Upper lobe of right lung (tissue), 1 donor: Measurements from ENCODE around the gene FBXL2. TPM values are rescaled to one million over a fixed set of nuclear protein-coding genes. Genes with fewer than 3 reads are reported as not detected.

ENCODE experiments used
- ATAC-seq: fragments of 200-7000 bp; cut with Tn5 transposase; one replicate; pipeline ENCODE4 v1.9.1; 2020; ENCODE audit warnings: mild to moderate bottlenecking, moderate library complexity
- DNase-seq: peaks from one replicate; pipeline ENCODE4 v3.0.0-alpha.2; 2020
- H3K27ac ChIP-seq: fragments of 200-600 bp; one replicate; pipeline ENCODE4 v1.8.0; 2022
- H3K27me3 ChIP-seq: fragments of 200-600 bp; one replicate; pipeline ENCODE4 v1.8.0; 2022; ENCODE audit warnings: mild to moderate bottlenecking
- H3K36me3 ChIP-seq: fragments of 200-600 bp; one replicate; pipeline ENCODE4 v1.8.0; 2022
- H3K4me1 ChIP-seq: fragments of 200-600 bp; one replicate; pipeline ENCODE4 v1.8.0; 2022
- H3K4me3 ChIP-seq: fragments of 200-600 bp; one replicate; pipeline ENCODE4 v1.8.0; 2022; ENCODE audit warnings: mild to moderate bottlenecking
- H3K9me3 ChIP-seq: fragments of 200-600 bp; one replicate; pipeline ENCODE4 v1.8.0; 2022
- CTCF ChIP-seq: fragments of 200-600 bp; IDR thresholded peaks from one replicate; pipeline ENCODE4 v1.8.0; 2022; ENCODE audit warnings: antibody characterized with exemption
- intact Hi-C: fragments of 100-400 bp; cut with DNase I; formaldehyde crosslinking; loops from one replicate; pipeline ENCODE4 v1.11.0; 2022
- total RNA-seq: library from RNA; stranded (reverse); fragmentation: NEBNext Ultra II Directional; extraction: Animal tissue kit (Norgen Biotek cat#: 25700); gene quantifications from one replicate; pipeline ENCODE4 v1.2.1, GENCODE V29; 2021
- donor health status: DM: no; HTN: yes; CAD: no; lungs with severe emphysema.

Gene FBXL2
- total RNA-seq, 1 donor from 2014 or later, result 7.6 TPM

DNA sequence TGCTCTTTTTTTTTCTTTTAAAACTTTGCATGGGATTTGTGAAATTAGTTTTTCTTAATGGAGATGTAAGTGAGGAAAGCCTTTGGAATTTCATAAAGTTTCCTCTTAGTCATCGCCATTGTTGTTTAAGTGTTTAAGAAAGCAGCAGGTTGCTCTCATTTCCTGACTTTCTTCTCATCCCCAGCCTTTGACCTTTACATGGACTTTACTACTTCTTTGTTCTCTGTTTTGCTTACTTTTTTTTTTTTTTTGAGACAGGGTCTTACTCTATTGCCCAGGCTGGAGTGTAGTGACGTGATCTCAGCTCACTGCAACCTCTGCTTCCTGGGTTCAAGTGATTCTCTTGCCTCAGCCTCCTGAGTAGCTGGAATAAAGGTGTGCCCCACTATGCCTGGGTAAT lies 38.6 kb downstream of the FBXL2 start:
- no peak overlapping the region for H3K27ac ChIP-seq
- no peak for TF ChIP-seq CTCF
- intact Hi-C loops, result no loop called here
- H3K4me1 ChIP-seq, result no peaks in the 10 kb centered on the region
- no peaks in the 10 kb centered on the region for H3K36me3 ChIP-seq
- no peak overlapping the region for H3K4me3 ChIP-seq
- H3K9me3 ChIP-seq, result peaks cover 2% of the 10 kb centered on the region
- no peaks in the 10 kb centered on the region for H3K27me3 ChIP-seq
- ATAC-seq (no peak), DNase-seq (no peak)

DNA sequence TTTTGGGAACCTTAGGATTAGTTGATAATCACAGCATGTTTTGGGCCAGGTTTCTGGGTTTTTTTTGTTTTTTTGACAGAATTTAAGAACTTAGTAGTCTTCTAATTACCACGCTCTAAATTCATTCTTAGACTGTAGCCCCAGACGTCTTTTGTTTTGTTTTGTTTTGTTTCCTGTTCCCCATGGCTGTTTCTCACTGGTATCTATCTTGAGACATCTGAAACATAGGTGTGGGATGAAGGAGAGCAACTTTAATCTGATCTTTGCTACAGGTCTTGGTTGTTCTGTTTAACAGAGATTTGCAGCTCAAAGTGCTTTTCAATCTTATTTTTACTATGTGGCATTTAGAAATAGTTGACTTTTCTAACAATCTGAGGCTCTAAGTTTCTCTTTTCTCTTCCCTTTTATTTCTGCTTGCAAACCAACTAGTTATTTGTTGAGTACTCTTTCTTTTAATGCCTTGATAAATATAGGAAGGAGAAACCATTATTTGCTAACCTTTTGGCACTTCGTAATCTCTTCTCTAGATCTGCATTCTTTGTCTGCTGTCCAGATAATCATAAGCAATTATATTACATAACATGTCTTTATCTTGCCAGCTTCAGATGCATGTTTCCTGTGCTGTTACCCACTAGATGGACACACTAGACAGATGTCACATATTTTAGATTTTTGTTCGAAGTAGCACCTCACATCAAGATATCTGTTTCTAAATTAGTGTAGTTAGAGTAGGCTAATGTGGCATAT lies 40.9 kb downstream of the FBXL2 start:
- Histone ChIP-seq H3K4me1 (no peaks in the 10 kb centered on the region), H3K9me3 (no peaks in the 10 kb centered on the region), H3K27me3 (no peaks in the 10 kb centered on the region), H3K27ac (no peak overlapping the region), H3K36me3 (no peaks in the 10 kb centered on the region), H3K4me3 (no peak overlapping the region)
- DNase-seq, result no peak
- no peak for TF ChIP-seq CTCF
- no peak for ATAC-seq
- intact Hi-C loops, result no loop called here

GRCh38 chr3:33318710-33319380 lies 41.6 kb downstream of the FBXL2 start:
- Histone ChIP-seq H3K4me3 (no peak overlapping the region), H3K9me3 (no peaks in the 10 kb centered on the region), H3K27ac (no peak overlapping the region), H3K36me3 (no peaks in the 10 kb centered on the region), H3K4me1 (no peaks in the 10 kb centered on the region), H3K27me3 (no peaks in the 10 kb centered on the region)
- no peak for TF ChIP-seq CTCF
- intact Hi-C loops, result no loop called here
- DNase-seq (no peak), ATAC-seq (no peak)

- H3K27me3 ChIP-seq, result no peaks in the 10 kb centered on the region
- H3K9me3 ChIP-seq, result no peaks in the 10 kb centered on the region
- H3K4me1 ChIP-seq, result no peaks in the 10 kb centered on the region
- intact Hi-C loops, result no loop called here
- H3K4me3 ChIP-seq, result no peak overlapping the region
- ATAC-seq (no peak), DNase-seq (no peak)
- H3K27ac ChIP-seq, result no peak overlapping the region
- no peak for TF ChIP-seq CTCF
- no peaks in the 10 kb centered on the region for H3K36me3 ChIP-seq
Measured at GRCh38 chr3:33322412-33322811, 45.2 kb downstream of the FBXL2 start.

- ATAC-seq, result no peak
- no peaks in the 10 kb centered on the region for H3K27me3 ChIP-seq
- no peaks in the 10 kb centered on the region for H3K4me1 ChIP-seq
- no peaks in the 10 kb centered on the region for H3K9me3 ChIP-seq
- no peak overlapping the region for H3K4me3 ChIP-seq
- intact Hi-C loops, result no loop called here
- no peak for DNase-seq
- no peak overlapping the region for H3K27ac ChIP-seq
- H3K36me3 ChIP-seq, result no peaks in the 10 kb centered on the region
- no peak for TF ChIP-seq CTCF
Measured at GRCh38 chr3:33331414-33331813, 54.2 kb downstream of the FBXL2 start.
